ENCODE measurements around the gene DEXI. TPM values are rescaled to one million over a fixed set of nuclear protein-coding genes. Genes with fewer than 3 reads are reported as not detected.
"Not testable (repeated sequence)": the region's sequence is repeated elsewhere in the genome, so short reads cannot be mapped to it uniquely, and the experiment has no call there.

DEXI gene
- total RNA-seq, 1 experiment from 2014 or later: 43.2 TPM

DNA sequence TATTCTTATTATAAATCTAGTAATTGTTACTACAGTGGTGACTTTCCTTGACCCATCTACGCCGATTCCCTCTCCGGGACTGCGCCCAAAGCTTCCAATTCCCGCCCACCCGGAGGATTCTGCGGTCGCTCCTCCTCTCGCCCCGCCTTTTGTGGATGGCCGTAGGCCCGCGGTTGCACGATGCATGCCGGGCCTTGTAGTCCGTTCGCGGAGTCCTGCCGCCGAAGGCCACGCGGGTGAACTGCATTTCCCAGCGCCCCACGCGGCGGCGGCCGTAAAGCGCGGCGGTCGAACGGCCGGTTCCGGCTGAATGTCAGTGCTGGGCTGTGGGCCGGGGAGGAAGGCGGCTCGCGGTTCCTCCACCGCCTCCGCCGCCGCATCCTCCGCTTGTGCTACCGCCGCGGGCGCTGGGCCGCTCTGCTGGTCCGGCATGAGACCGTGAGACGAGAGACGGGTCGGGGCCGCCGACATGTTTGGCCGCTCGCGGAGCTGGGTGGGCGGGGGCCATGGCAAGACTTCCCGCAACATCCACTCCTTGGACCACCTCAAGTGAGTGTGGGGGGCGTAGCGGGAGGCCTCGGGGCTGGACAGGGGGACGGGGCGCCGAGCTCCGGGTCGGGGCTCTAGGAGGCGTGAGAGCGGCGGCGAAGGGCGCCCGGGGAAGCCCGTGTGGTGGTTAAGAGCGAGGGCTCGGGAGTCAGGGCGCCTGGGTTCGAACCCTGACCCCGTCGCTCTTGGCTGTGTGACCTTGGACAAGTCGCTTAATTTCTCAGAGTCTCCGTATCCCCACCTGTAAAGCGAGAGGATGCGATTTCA is 2.2 kb upstream of the DEXI start, which contains the start of gene CLEC16A:
Gene CLEC16A, plus strand, starts transcription at position 316 of the 816 bp plus-strand sequence. Its CDS starts 154 bp downstream, at position 470.
- no peaks in the 10 kb centered on the region for H3F3A ChIP-seq (ENCODE audit: low read length, unreplicated experiment)
- no peaks in the 10 kb centered on the region for H3K9me2 ChIP-seq (replicated peaks; ENCODE audit: low read length)
- ATAC-seq (peak; percentile 74), DNase-seq (peak; percentile 94)
- TSS peak; percentile 53 for BruUV-seq (replicated peaks)
- no peaks in the 10 kb centered on the region for H3K9me3 ChIP-seq (ENCODE audit: low read length)
- H3K4me3 ChIP-seq (ENCODE audit: low read length): peak within 1 kb of the TSS; percentile 91
- peaks cover 24% of the 10 kb centered on the region for H3K4me1 ChIP-seq (ENCODE audit: insufficient read depth, low read length)
- ChIA-PET POLR2A (ENCODE audit: unreplicated experiment) (interaction anchor here (0.6 kb wide), 1 partner anchor 312 kb away, joined by 5 read pairs; the partner anchor contains the start of gene SOCS1), CTCF (no interaction called here)
- peaks cover 17% of the 10 kb centered on the region; the same call in 1 of the 2 replicates for H4K20me1 ChIP-seq (ENCODE audit: low read length)
- H3K9ac ChIP-seq (ENCODE audit: low read length): peak within 1 kb of the TSS; percentile 71
- intact Hi-C loops (cut with micrococcal nuclease): loop anchor here (5.0 kb wide), 1 partner anchor 202 kb away; the partner anchor contains the start of gene NUBP1
- H3K27ac ChIP-seq (ENCODE audit: low read length): no peak within 1 kb of the TSS
- no peaks in the 10 kb centered on the region for H3K27me3 ChIP-seq (ENCODE audit: low read length)
- H2AFZ ChIP-seq (ENCODE audit: low read length): peak within 1 kb of the TSS; percentile 86
- peak within 1 kb of the TSS; percentile 81 for H3K4me2 ChIP-seq (ENCODE audit: low read length)
- TF ChIP-seq EZH2phosphoT487 (IDR thresholded peaks at IDR 0.05; ENCODE audit: borderline replicate concordance, low read length) (no peak), EZH2 (IDR thresholded peaks at IDR 0.05; ENCODE audit: low read length, unreplicated experiment) (no peak)
- TF ChIP-seq, protein P1, sequence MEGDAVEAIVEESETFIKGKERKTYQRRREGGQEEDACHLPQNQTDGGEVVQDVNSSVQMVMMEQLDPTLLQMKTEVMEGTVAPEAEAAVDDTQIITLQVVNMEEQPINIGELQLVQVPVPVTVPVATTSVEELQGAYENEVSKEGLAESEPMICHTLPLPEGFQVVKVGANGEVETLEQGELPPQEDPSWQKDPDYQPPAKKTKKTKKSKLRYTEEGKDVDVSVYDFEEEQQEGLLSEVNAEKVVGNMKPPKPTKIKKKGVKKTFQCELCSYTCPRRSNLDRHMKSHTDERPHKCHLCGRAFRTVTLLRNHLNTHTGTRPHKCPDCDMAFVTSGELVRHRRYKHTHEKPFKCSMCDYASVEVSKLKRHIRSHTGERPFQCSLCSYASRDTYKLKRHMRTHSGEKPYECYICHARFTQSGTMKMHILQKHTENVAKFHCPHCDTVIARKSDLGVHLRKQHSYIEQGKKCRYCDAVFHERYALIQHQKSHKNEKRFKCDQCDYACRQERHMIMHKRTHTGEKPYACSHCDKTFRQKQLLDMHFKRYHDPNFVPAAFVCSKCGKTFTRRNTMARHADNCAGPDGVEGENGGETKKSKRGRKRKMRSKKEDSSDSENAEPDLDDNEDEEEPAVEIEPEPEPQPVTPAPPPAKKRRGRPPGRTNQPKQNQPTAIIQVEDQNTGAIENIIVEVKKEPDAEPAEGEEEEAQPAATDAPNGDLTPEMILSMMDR (conservative IDR thresholded peaks at IDR 0.05; ENCODE audit: low read depth, low read length): no peak
- peaks cover 71% of the 10 kb centered on the region for H3K79me2 ChIP-seq (ENCODE audit: low read length)
- H3K36me3 ChIP-seq (ENCODE audit: low read depth, low read length): no peaks in the 10 kb centered on the region

GRCh38 chr16:10943064-10943353 is 741 bp upstream of the DEXI start:
- ChIA-PET CTCF (no interaction called here), POLR2A (ENCODE audit: unreplicated experiment) (no interaction called here)
- DNase-seq (no peak), ATAC-seq (no peak)
- no peaks in the 10 kb centered on the region for H3K27me3 ChIP-seq (ENCODE audit: low read length)
- no peaks in the 10 kb centered on the region for H3K9me2 ChIP-seq (replicated peaks; ENCODE audit: low read length)
- no peaks in the 10 kb centered on the region for H3K9me3 ChIP-seq (ENCODE audit: low read length)
- no peaks in the 10 kb centered on the region for H3K36me3 ChIP-seq (ENCODE audit: low read depth, low read length)
- H2AFZ ChIP-seq (ENCODE audit: low read length): peak overlapping the region; percentile 93; the same call in 1 of the 2 replicates
- peaks cover 27% of the 10 kb centered on the region for H3K4me1 ChIP-seq (ENCODE audit: insufficient read depth, low read length)
- peak overlapping the region; percentile 99 for H3K4me2 ChIP-seq (ENCODE audit: low read length)
- TF ChIP-seq, protein P1 (conservative IDR thresholded peaks at IDR 0.05; ENCODE audit: low read depth, low read length): no peak
- no peaks in the 10 kb centered on the region for H3F3A ChIP-seq (ENCODE audit: low read length, unreplicated experiment)
- no peak overlapping the region for H3K9ac ChIP-seq (ENCODE audit: low read length)
- peaks cover 71% of the 10 kb centered on the region for H3K79me2 ChIP-seq (ENCODE audit: low read length)
- H3K4me3 ChIP-seq (ENCODE audit: low read length): peak overlapping the region; percentile 91; the same call in 1 of the 2 replicates
- intact Hi-C loops (cut with micrococcal nuclease): loop anchor here (5.0 kb wide), 1 partner anchor 201 kb away; the partner anchor contains the start of gene NUBP1
- BruUV-seq (replicated peaks): no TSS peak
- peaks cover 17% of the 10 kb centered on the region; the same call in 1 of the 2 replicates for H4K20me1 ChIP-seq (ENCODE audit: low read length)
- H3K27ac ChIP-seq (ENCODE audit: low read length): no peak overlapping the region

DNA sequence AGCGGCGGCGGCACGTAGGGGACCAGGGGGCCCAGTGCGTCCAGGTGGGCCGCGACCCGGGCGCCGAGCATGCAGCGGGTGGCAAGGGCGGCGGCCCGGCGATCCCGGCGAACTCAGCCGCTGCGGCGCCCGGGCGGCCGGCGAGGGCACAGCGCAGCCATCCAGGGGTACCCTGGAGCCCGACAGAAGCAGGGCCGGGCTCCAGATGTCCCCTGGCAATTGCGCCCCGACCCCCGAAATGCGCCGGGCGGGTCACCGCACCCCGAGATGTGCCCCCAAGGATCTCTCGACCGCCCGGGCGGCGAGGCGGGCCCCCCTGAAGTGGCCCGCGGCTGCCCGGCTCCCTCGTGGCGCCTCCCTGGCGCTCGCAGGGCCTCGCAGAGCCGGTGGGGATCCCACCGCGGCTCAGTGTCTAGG is 325 bp downstream of the DEXI start:
- peak overlapping the region; percentile 55; the same call in 1 of the 2 replicates for H2AFZ ChIP-seq (ENCODE audit: low read length)

More for the DNA sequence above, 325 bp downstream of the DEXI start:
- Histone ChIP-seq H3K4me3 (ENCODE audit: low read length) (peak overlapping the region; percentile 91), H3K79me2 (ENCODE audit: low read length) (peaks cover 73% of the 10 kb centered on the region), H3K9ac (ENCODE audit: low read length) (peak overlapping the region; percentile 70), H3K4me1 (ENCODE audit: insufficient read depth, low read length) (peaks cover 27% of the 10 kb centered on the region), H3K4me2 (ENCODE audit: low read length) (peak overlapping the region; percentile 99), H4K20me1 (ENCODE audit: low read length) (peaks cover 17% of the 10 kb centered on the region; the same call in 1 of the 2 replicates)
- H3K27ac ChIP-seq (ENCODE audit: low read length); H3K36me3 ChIP-seq (ENCODE audit: low read depth, low read length); DNase-seq; H3K9me3 ChIP-seq (ENCODE audit: low read length); H3K27me3 ChIP-seq (ENCODE audit: low read length); H3F3A ChIP-seq (ENCODE audit: low read length, unreplicated experiment); H3K9me2 ChIP-seq (replicated peaks; ENCODE audit: low read length); BruUV-seq (replicated peaks): not testable (repeated sequence)
- ChIA-PET POLR2A (ENCODE audit: unreplicated experiment) (interaction anchor here (0.6 to 1.0 kb wide), 3 partner anchors 198 to 553 kb away, joined by 3 to 25 read pairs (median 5); partner anchors contain the start of gene NUBP1), CTCF (interaction anchor here (0.5 kb wide), 1 partner anchor 16 kb away, joined by 7 read pairs; no protein-coding TSS in a partner anchor)
- peak; percentile 17 for ATAC-seq
- intact Hi-C loops (cut with micrococcal nuclease): loop anchor here (5.0 kb wide), 1 partner anchor 200 kb away; the partner anchor contains the start of gene NUBP1

All from PC-3 (cell line).